Endothelial cell of umbilical vein (primary cell): ENCODE measurements around the gene MAML2. TPM values are rescaled to one million over a fixed set of nuclear protein-coding genes. Genes with fewer than 3 reads are reported as not detected.

Source experiments
- BruUV-seq: library from RNA; stranded (reverse); fragments of 400-500 nt; replicated peaks from 2 replicates; lab custom pipeline; 2021; lab: Mats Ljungman, UMichigan
- CTCF ChIA-PET: fragments of 300-600, 350-600 bp; sonication (Branson Sonifier 250); formaldehyde crosslinking; loops from one replicate; lab custom pipeline; 2021; ENCODE audit warnings: antibody characterized with exemption, inconsistent platforms; lab: Charles Lee
- POLR2A ChIA-PET: fragments of 300-600, 350-600 bp; sonication (Branson Sonifier 250); formaldehyde crosslinking; loops from one replicate; lab custom pipeline; 2021; ENCODE audit warnings: antibody characterized with exemption, inconsistent platforms; lab: Charles Lee
- DNase-seq: peaks from one replicate; pipeline ENCODE4 v3.0.0-alpha.2; 2011; ENCODE audit warnings: low read depth, low spot score
- FAIRE-seq: peaks from 2 replicates; lab custom pipeline; 2011; peaks lifted over from hg19 to GRCh38; lab: Jason Lieb, UNC
- H2AFZ ChIP-seq: 2 replicates; pipeline ENCODE4 v1.6.0; 2012; ENCODE audit warnings: low read depth, low read length, control low read depth, inconsistent platforms
- H3K27ac ChIP-seq: 2 replicates; pipeline ENCODE4 v1.5.1; 2011; ENCODE audit warnings: low read depth, mild to moderate bottlenecking, control low read depth, low read length, moderate library complexity; ENCODE audit not compliant: insufficient read depth
- H3K27me3 ChIP-seq, 2 experiments: 2 replicates each; pipeline versions ENCODE4 v1.6.0 to v1.6.1; 2011; ENCODE audit warnings: low read length in 2 of 2, mixed read lengths in 1 of 2; ENCODE audit not compliant: control insufficient read depth in 2 of 2, insufficient read depth in 2 of 2
- H3K36me3 ChIP-seq, 2 experiments: 2 replicates in 1 of 2; 3 replicates in 1 of 2; pipeline ENCODE4 v1.5.1; 2011; ENCODE audit warnings: low read length in 2 of 2, mild to moderate bottlenecking in 1 of 2, moderate library complexity in 1 of 2; ENCODE audit not compliant: control insufficient read depth in 2 of 2, insufficient read depth in 2 of 2; ENCODE audit errors: extremely low read depth in 1 of 2
- H3K4me1 ChIP-seq: 3 replicates; pipeline ENCODE4 v1.5.1; 2011; ENCODE audit warnings: mild to moderate bottlenecking, low read length; ENCODE audit not compliant: control insufficient read depth, insufficient read depth; ENCODE audit errors: extremely low read depth
- H3K4me2 ChIP-seq: 2 replicates; pipeline ENCODE4 v1.6.1; 2011; ENCODE audit warnings: low read length, control low read depth, mixed read lengths; ENCODE audit not compliant: insufficient read depth
- H3K4me3 ChIP-seq, 3 experiments: fragments of 200-600 bp in 1 of 3; sonication (generic), shearing (Covaris generic) in 1 of 3; replicated peaks in 1 of 3; 2 replicates each; pipeline ENCODE4 v1.5.1; 2011 to 2016; ENCODE audit warnings: control low read depth in 3 of 3, low read length in 3 of 3, mild to moderate bottlenecking in 2 of 3, inconsistent platforms in 1 of 3, low read depth in 1 of 3, moderate library complexity in 1 of 3; ENCODE audit not compliant: insufficient read depth in 1 of 3
- H3K79me2 ChIP-seq: 2 replicates; pipeline ENCODE4 v1.6.0; 2012; ENCODE audit warnings: low read length, inconsistent platforms; ENCODE audit not compliant: control insufficient read depth, insufficient read depth
- H3K9ac ChIP-seq: replicated peaks from 2 replicates; pipeline ENCODE3; 2011; ENCODE audit warnings: low read length, control low read depth; ENCODE audit not compliant: insufficient read depth; ENCODE audit errors: extremely low read depth
- H3K9me1 ChIP-seq: replicated peaks from 3 replicates; pipeline ENCODE4 v1.6.0; 2011; ENCODE audit warnings: mild to moderate bottlenecking, low read length; ENCODE audit not compliant: control insufficient read depth, insufficient read depth; ENCODE audit errors: extremely low read depth
- H3K9me3 ChIP-seq: replicated peaks from 2 replicates; pipeline ENCODE4 v1.5.1; 2012; ENCODE audit warnings: low read length, inconsistent platforms; ENCODE audit not compliant: control insufficient read depth, insufficient read depth
- H4K20me1 ChIP-seq: replicated peaks from 2 replicates; pipeline ENCODE3; 2011; ENCODE audit warnings: mild to moderate bottlenecking, low read length; ENCODE audit not compliant: control insufficient read depth, insufficient read depth; ENCODE audit errors: extremely low read depth
- CTCF ChIP-seq, 2 donors: IDR thresholded peaks; 1 replicate in 1 of 2; 2 replicates in 1 of 2; pipeline ENCODE4 v1.5.1; 2011; ENCODE audit warnings: low read length in 2 of 2, mild to moderate bottlenecking in 2 of 2, moderate library complexity in 2 of 2, control low read depth in 1 of 2, inconsistent platforms in 1 of 2, low read depth in 1 of 2; ENCODE audit not compliant: insufficient read depth in 1 of 2; ENCODE audit errors: extremely low read depth in 1 of 2
- EZH2 ChIP-seq: IDR thresholded peaks from 2 replicates; pipeline ENCODE4 v1.6.1; 2012; ENCODE audit warnings: borderline replicate concordance, low read depth, mild to moderate bottlenecking, moderate library complexity, low read length, inconsistent platforms; ENCODE audit not compliant: severe bottlenecking
- FOS ChIP-seq: IDR thresholded peaks from 2 replicates; pipeline ENCODE4 v1.6.1; 2011; ENCODE audit warnings: mild to moderate bottlenecking, low read length, moderate library complexity, borderline replicate concordance; ENCODE audit not compliant: insufficient read depth
- GATA2 ChIP-seq: IDR thresholded peaks from 2 replicates; pipeline ENCODE4 v1.7.0; 2011; ENCODE audit warnings: low read depth, mild to moderate bottlenecking, moderate library complexity, mixed read lengths, low read length; ENCODE audit not compliant: insufficient read length, insufficient read depth
- JUN ChIP-seq: IDR thresholded peaks from 2 replicates; pipeline ENCODE4 v1.6.1; 2011; ENCODE audit warnings: borderline replicate concordance, low read depth; ENCODE audit not compliant: insufficient read length, insufficient read depth
- MAX ChIP-seq: IDR thresholded peaks from 2 replicates; pipeline ENCODE4 v1.6.1; 2011; ENCODE audit not compliant: insufficient read depth, insufficient read length
- MYC ChIP-seq: IDR thresholded peaks from one replicate; pipeline ENCODE4 v1.6.1; 2011; ENCODE audit warnings: mild to moderate bottlenecking, low read depth, low read length
- POLR2A ChIP-seq: IDR thresholded peaks from 2 replicates; pipeline ENCODE4 v1.6.1; 2012; ENCODE audit warnings: low read depth, mild to moderate bottlenecking, control low read depth, low read length
- POLR2AphosphoS5 ChIP-seq: IDR thresholded peaks from 2 replicates; pipeline ENCODE4 v1.6.1; 2012; ENCODE audit warnings: low read depth, mild to moderate bottlenecking, control low read depth, low read length, moderate library complexity; ENCODE audit not compliant: insufficient read depth
- dilution Hi-C: fragments of 300-500 bp; cut with MboI; formaldehyde crosslinking; loops from one replicate; pipeline ENCODE4 v1.15.0; 2019; ENCODE audit warnings: low sequenced_read_pairs; ENCODE audit not compliant: extremely low pct_ligation_motif_present
- intact Hi-C: fragments of 100-400 bp; cut with micrococcal nuclease; formaldehyde crosslinking; loops from one replicate; pipeline ENCODE4 v1.10.0; 2022
- polyA plus RNA-seq, 4 experiments: library from polyadenylated mRNA; depleted of rRNA in 3 of 4; stranded (reverse) in 3 of 4; unstranded in 1 of 4; fragments of >200 nt; gene quantifications; 2 replicates each; pipeline versions ENCODE4 v1.2.1 to v1.2.3, GENCODE V29; 2011 to 2012; ENCODE audit warnings: missing spikeins in 1 of 4
- total RNA-seq: library from RNA; stranded (reverse); gene quantifications from 2 replicates; pipeline ENCODE4 v1.2.3, GENCODE V29; 2021

MAML2 gene
- total and polyA plus RNA-seq, 2 donors (not counting 3 experiments of a cell fraction or from before 2014, with no cell fraction given), result 12.4 to 16.8 TPM

DNA sequence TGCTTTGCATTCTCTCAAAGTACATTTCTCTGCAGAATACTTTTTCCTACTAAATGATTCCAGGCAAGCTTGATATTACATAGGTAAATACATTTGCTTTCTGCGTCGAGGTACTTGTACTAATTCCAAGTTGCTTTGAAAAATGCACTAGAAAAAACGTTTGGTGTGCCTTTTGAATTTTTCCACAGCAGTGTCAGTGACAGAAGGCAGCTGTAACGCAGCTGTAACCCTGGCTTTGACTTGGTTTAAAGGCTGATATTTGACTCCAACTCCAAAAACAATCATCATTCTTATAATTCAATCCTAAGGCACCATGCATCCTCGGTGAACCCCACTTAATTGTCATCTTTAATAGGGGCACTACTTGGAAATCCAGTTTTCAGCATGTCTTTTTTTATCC, 125.0 kb downstream of the MAML2 start:
- no peaks in the 10 kb centered on the region for H3K36me3 ChIP-seq
- intact Hi-C loops, result no loop called here
- no peak for FAIRE-seq
- no peak for DNase-seq
- H2AFZ ChIP-seq, result no peak overlapping the region
- H4K20me1 ChIP-seq, result no peaks in the 10 kb centered on the region
- H3K9me1 ChIP-seq, result no peaks in the 10 kb centered on the region
- no peak overlapping the region for H3K27ac ChIP-seq
- H3K27me3 ChIP-seq, result no peaks in the 10 kb centered on the region
- H3K4me3 ChIP-seq, result no peak overlapping the region
- ChIA-PET CTCF (no interaction called here), POLR2A (no interaction called here)
- BruUV-seq, result no TSS peak
- H3K9ac ChIP-seq, result no peak overlapping the region
- H3K4me1 ChIP-seq, result peaks cover 58% of the 10 kb centered on the region
- TF ChIP-seq POLR2AphosphoS5 (no peak), CTCF (IDR thresholded peaks at IDR 0.05; ENCODE audit: extremely low read depth in 1 of 2, insufficient read depth in 1 of 2, low read depth in 1 of 2, low read length in 2 of 2) (no peak), POLR2A (no peak), FOS (no peak), MYC (no peak), JUN (no peak), MAX (no peak), EZH2 (no peak), GATA2 (no peak)
- H3K9me3 ChIP-seq, result no peaks in the 10 kb centered on the region
- no peak overlapping the region for H3K4me2 ChIP-seq
- dilution Hi-C loops, result no loop called here
- H3K79me2 ChIP-seq, result no peaks in the 10 kb centered on the region
